ENCODE data around the gene NOX5.

Gene NOX5

GRCh38 chr15:69085325-69086081, 71.0 kb downstream of the NOX5 start:
- DNase-seq, result no peak

DNA sequence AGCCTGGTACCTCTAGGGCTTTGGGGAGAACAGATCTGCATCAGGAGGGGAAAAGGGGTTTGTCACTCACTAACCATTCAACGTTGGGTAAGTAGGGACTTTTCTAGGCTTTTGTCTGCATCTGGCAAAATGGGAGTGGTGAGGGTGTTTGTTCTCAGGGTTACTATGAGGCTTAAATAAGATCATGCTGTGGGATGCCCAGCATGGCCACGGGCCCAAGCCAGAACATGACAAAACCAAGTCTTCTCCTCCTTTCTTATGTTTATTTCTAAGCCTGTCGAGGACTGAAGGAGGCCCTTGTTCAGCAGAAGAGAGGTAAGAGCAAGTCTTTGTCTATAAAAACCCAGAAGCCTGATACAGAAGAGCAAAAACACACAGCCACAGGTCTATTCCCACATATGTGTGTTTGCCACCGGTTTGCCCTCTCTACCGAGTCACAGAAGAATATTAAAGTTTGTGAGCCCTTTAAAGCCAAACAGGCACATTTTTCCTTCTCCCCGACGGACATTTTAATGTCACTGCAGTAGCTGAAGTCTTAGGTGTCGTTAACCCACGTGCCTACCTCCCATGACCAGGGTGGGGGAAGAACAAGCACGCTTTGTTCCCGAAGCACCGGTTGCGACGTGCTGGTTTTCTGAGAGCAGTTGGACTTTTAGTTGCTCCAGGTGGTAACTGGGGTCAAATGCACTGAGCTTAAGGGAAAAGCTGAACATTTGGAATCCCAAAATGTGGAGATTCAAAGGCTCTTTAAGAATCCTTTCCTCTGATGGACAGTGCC, 72.1 kb downstream of the NOX5 start:
- DNase-seq, result no peak

- DNase-seq, result no peak
Measured at GRCh38 chr15:69087366-69087976, 73.0 kb downstream of the NOX5 start.

DNA sequence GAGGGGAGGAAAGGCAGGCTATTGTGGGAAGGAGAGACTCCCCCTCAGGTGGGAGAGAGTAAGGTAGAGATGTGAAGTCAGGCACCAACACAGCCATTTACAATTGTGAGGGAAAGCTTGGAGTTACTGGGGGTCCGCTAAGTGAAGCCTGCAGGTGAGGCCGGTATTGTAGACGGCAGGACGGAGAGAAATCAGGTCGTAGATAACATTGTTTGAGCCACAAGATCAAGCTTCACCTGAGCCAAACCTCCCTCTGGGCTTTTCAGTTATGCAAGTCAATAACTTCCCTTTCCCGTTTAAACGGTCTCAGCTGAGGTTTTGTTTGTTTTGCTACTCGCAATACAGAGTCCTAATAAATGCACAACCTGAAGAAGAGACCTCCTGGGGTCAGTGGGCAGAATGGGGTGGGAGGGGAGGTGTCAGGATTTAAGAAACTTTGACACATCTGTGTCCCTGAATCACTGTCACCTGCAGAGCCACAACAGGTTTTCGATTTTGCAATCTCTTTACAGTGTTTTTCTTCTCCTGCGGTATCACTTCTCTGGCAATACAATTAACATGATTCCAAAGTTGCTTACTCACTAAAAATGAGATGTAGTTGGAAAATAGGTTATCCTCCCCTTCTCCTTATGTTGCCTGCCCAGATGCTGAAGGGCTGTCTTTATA, 73.9 kb downstream of the NOX5 start:
- no peak for DNase-seq

DNA sequence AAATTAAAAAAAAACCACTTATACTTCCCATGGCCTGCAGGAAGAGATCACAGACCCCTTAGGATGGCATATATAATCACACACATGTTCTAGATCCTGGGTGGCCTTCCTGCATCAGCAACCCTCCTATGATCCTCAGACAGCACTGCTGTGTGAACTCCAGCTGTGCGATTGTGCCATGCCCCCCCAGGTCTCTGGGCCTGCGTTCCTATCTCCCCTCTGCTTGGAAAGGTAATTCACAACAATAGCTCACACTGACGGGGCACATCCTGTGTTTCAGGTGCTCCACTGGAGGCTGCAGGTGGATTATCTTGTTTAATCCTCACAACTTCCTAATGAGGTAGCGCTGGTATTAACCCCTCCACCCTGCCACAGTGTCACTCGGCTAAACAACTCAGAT, 74.8 kb downstream of the NOX5 start:
- DNase-seq, result no peak

- DNase-seq, result no peak
Measured at GRCh38 chr15:69090197-69090948, 75.9 kb downstream of the NOX5 start.

DNA sequence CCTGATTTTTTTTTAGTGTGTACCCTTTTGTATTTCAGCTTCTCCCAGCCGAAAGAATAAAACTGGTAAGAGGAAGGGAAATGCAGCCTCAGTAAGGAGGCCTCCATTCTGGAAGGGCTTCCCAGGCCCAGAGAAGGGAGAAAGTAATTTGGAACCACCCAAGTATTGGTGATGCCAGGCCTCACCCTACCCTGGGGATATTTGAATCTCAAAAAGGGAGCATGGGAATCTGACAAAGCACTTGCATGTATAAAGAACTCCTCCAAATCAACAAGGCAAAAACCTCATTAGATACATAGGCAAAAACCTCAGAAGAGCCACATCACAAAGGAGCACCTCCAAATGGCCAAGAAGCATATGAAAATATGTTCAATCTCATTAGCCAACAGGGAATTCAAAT, 77.2 kb downstream of the NOX5 start:
- no peak for DNase-seq

GRCh38 chr15:69092159-69092558, 77.7 kb downstream of the NOX5 start:
- no peak for DNase-seq

DNA sequence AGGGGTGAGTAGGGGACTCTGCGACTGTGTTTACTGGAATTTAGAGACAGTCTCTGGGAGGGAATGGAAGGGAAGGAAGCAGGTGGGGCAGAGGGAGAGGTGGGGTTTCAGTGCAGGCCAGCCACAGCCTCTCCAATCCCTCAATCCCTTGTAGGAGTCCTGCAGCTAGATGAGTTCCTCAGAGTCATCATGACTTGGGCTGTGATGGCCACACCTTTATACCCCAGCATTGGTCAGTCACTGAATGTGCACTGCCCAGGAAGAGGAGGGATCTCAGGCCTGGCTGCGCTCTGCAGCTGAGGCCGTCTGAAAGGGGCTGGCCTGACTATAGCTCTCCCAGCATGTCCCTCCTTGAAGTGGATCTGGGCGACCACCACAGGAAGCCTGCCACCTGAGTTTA, 78.6 kb downstream of the NOX5 start:
- no peak for DNase-seq

- DNase-seq, result no peak
Measured at GRCh38 chr15:69093614-69094013, 79.1 kb downstream of the NOX5 start.

- no peak for DNase-seq
Measured at GRCh38 chr15:69094124-69094921, 79.8 kb downstream of the NOX5 start.

DNA sequence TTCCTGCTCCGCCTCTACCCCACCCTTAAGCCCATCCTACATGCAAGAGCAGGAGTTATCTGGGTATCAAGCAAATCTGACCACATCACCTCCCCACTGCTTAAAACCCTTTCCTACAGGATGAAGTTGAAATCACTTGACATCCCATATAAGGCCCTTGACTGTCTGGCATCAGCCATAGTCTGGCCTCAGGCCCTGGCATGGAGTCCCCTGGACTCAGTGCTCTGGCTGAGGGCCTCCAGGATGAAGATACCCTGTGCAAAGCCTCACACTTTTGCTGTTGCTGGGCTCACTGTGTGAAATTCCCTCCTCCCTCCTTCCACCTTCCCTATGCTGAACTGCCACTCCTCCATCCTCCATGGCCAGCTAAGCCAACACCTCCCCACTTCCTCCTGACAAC, 80.8 kb downstream of the NOX5 start:
- DNase-seq, result no peak

- DNase-seq, result no peak
Measured at GRCh38 chr15:69096196-69096595, 81.7 kb downstream of the NOX5 start.

- DNase-seq, result no peak
Measured at GRCh38 chr15:69096626-69097025, 82.1 kb downstream of the NOX5 start.

- DNase-seq, result no peak
Measured at GRCh38 chr15:69098771-69099170, 84.3 kb downstream of the NOX5 start.

- no peak for DNase-seq
Measured at GRCh38 chr15:69099941-69100340, 85.4 kb downstream of the NOX5 start.

DNA sequence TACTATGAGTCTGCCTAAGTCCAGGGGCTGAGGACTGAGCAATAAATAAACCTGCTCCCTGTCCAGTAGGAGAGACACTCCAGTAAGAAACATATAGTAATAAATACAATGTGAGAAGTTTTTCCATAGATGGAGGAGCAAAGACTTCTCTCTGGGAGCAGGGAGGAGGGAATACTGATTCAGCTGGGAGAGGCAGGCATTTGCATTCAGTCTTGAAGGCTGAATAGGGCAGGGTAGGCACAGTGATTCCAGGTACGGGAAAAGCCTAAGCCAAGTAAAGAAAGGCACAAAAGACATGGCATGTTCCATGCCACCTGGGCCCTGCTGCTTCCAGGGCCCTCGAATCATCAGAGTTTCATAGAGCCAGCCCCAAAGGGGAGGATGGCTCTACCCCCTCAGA, 86.3 kb downstream of the NOX5 start:
- DNase-seq, result no peak

DNA sequence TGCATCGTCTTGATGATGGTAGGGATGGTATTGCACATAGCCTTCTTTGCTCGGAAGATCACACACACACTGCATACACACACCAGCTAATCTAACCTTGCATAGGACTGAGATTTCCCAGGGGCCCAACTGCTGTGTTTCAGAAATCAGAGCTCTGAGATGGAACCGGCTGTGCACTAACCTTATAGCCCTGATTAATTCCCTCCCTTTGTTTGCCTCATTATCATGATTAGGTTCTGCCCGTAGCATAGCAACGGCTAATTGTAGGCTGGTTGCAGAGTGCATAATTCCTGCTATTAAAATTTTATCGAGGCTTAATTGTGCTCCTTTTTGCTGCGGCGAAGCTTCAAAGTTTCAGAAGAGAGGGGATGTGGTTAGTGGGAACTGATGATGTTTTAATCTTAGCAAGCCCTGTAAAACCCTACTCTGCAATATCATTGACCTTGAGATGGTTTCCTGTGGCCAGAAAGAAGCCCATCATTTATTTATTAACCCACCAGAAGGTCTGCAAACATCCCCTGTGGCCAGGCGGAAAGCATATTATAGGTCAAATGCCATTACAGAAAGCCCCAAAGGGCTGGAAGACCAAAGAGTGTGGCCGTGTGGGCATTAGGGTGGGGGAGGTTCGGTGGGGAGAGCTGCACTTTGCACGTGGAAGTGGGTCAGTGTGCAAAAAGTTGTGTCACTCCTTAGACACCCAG, 89.7 kb downstream of the NOX5 start:
- no peak for DNase-seq

DNA sequence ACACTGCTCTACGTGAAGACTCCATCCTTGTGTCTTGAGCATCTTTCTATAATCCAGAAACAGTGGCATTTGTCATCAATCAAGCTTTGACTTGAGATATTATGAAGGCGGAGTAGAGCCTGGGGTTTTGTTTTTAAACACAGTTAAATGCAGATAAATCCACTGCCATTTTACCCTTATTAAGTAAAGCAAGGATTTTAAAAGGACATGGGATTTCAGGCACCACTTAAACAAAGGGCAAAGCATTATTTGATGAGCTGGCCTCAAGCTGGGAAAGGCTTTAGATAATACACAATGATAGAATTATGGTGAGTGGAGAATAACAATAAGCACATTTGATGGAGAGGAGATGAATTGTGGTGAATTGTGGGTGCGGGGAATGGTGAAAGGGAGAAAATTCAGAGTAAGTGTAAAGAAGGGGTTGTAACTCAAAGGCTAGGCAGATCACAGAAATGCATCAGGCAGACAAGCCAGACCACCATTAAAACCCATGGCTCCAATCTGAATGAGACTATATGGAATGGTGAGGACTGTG, 91.0 kb downstream of the NOX5 start:
- DNase-seq, result no peak

GRCh38 chr15:69107025-69107620, 92.6 kb downstream of the NOX5 start:
- DNase-seq, result no peak

All from stimulated activated CD4-positive, alpha-beta T cell treated with anti-CD3 and anti-CD28 coated beads, Interleukin-1b, Interleukin-23, amount 100 ng/mL, for 48 hours (primary cell).